ENCODE measurements around the gene ST3GAL4.

ST3GAL4 gene

GRCh38 chr11:126440792-126441514, 85.5 kb downstream of the ST3GAL4 start:
- H3K4me3 ChIP-seq (ENCODE audit: low read length) = no peak overlapping the region
- peak; percentile 83 for TF ChIP-seq CTCF (conservative IDR thresholded peaks at IDR 0.05; ENCODE audit: low read length)
- DNase-seq (ENCODE audit: low read depth) = peak; percentile 63

- no peak for DNase-seq (ENCODE audit: low read depth)
- TF ChIP-seq CTCF (conservative IDR thresholded peaks at IDR 0.05; ENCODE audit: low read length) = no peak
- H3K4me3 ChIP-seq (ENCODE audit: low read length) = no peak overlapping the region
These were observed 87.6 kb downstream of the ST3GAL4 start for GRCh38 chr11:126443120-126443519.

DNA sequence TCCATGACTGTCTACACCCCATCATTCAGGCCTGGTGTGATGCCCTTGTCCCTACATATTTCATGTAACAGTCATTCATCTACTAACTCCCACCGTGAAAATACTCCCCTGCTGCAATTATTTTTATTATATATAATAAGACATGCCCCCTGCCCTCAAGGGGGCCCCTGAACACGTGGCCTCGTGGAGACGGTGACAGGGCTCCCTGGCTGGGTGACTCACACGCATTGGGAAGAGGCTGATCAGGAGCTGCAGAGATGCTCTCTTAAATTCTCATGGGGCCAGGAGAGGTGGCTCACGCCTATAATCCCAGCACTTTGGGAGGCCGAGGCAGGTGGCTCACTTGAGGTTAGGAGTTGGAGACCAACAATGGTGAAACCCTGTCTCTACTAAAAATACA, 88.6 kb downstream of the ST3GAL4 start:
- no peak for TF ChIP-seq CTCF (conservative IDR thresholded peaks at IDR 0.05; ENCODE audit: low read length)
- H3K4me3 ChIP-seq (ENCODE audit: low read length) = no peak overlapping the region
- no peak for DNase-seq (ENCODE audit: low read depth)

GRCh38 chr11:126446581-126446980, 91.1 kb downstream of the ST3GAL4 start:
- no peak for TF ChIP-seq CTCF (conservative IDR thresholded peaks at IDR 0.05; ENCODE audit: low read length)
- H3K4me3 ChIP-seq (ENCODE audit: low read length) = no peak overlapping the region
- DNase-seq (ENCODE audit: low read depth) = no peak

DNA sequence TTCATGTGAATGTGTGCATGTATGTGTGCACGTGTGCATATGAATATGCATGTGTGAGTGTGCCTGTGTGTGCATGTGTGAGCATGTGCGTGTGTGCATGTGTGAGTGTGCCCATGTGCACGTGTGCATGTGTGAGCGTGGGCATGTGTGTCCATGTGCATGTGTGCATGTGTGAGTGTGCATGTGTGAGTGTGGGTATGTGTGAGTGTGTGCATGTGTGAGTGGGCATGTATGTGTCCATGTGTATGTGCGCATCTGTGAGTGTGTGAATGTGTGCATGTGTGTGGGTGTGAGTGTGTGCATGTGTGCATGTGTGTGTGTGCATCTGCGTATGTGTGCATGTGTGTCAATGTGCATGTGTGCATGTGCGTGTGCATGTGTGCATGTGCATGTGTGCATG, 94.7 kb downstream of the ST3GAL4 start:
- DNase-seq (ENCODE audit: low read depth) = no peak
- no peak overlapping the region for H3K4me3 ChIP-seq (ENCODE audit: low read length)
- no peak for TF ChIP-seq CTCF (conservative IDR thresholded peaks at IDR 0.05; ENCODE audit: low read length)

DNA sequence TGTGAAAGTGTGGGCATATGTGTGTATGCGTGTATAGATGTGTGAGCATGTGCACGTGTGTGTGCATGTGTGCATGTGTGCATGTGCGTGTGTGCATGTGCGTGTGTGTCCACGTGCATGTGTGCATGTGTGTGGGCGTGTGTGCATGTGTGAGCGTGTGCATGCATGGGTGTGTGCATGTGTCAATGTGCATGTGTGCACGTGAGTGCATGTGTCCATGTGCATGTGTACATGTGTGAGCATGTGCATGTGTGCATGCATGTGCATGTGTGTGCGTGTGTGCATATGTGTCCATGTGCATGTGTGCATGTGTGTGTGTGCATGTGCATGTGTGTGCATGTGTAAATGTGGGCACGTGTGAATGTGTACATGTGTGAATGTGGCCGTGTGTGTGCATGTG, 95.3 kb downstream of the ST3GAL4 start:
- TF ChIP-seq CTCF (conservative IDR thresholded peaks at IDR 0.05; ENCODE audit: low read length) = no peak
- H3K4me3 ChIP-seq (ENCODE audit: low read length) = no peak overlapping the region
- DNase-seq (ENCODE audit: low read depth) = no peak

DNA sequence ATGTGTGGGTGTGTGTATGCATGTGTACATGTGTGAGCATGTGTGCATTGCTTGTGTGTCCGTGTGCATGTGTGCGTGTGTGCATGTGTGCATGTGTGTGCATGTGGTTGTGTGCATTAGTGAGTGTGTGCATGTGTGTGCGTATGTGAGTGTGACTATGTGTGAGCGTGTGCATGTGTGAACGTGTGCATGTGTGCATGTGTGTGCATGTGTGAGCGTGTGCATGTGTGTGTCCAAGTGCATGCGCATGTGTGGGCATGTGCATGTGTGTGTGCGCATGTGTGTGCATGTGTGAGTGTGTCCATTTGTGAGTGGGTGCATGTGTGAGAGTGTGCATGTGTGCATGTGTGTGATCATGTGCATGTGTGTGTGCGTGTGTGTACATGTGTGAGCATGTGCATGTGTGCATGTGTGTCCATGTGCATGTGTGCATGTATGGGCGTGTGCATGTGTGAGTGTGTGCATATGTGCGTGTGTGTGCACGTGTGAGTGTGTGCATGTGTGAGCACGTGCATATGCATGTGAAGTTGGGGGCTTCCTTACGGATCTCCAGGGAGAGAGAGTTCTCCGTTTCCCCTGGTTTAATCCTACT, 95.8 kb downstream of the ST3GAL4 start:
- no peak overlapping the region for H3K4me3 ChIP-seq (ENCODE audit: low read length)
- no peak for TF ChIP-seq CTCF (conservative IDR thresholded peaks at IDR 0.05; ENCODE audit: low read length)
- no peak for DNase-seq (ENCODE audit: low read depth)

Data from AG10803 (cell line).